HG03095 (cell line): ENCODE results near the gene ATP11A.
"Not testable (repeated sequence)": the region's sequence is repeated elsewhere in the genome, so short reads cannot be mapped to it uniquely, and the experiment has no call there.

Experiments used
- ATAC-seq: cut with Tn5 transposase; IDR thresholded peaks from one replicate; pipeline ENCODE4 v1.9.1; 2021; ENCODE audit warnings: moderate library complexity; ENCODE audit not compliant: unreplicated experiment

The ATP11A gene

DNA sequence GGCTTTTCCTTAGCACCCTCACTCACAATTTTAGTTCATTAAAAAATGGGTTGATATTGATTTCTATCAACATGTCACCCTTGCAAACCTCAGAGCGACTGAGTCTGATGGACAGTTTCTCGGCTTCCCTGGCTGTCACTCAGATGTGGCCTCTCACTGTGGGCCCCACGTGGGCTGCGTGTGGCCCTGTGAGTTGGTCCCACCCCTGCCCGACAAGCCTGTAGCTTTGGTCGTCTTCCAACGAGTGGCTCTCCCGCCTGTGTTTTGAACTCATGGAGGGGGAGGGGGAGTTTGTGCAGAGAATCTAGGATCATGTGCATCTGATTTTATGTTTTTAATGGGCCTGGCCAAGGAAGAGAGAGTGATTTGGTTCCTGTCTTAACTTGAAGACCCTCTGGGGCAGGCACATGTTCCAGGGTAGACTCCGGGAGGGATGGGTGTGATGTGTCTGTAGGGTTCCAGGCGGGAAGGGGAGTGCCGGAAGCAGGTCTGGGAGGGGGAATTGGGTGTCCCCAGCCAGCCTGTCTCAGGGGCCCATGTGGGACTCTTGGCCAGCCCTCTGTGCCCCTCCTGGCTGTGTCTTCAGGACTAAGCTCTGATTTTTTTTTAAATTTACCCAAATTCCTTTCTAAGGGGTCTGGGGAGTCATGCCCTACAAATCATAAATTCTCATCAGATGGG is 18.9 kb downstream of the ATP11A start:
- ATAC-seq: no peak

- not testable (repeated sequence) for ATAC-seq
Observed at GRCh38 chr13:112709316-112709715, 19.5 kb downstream of the ATP11A start.

DNA sequence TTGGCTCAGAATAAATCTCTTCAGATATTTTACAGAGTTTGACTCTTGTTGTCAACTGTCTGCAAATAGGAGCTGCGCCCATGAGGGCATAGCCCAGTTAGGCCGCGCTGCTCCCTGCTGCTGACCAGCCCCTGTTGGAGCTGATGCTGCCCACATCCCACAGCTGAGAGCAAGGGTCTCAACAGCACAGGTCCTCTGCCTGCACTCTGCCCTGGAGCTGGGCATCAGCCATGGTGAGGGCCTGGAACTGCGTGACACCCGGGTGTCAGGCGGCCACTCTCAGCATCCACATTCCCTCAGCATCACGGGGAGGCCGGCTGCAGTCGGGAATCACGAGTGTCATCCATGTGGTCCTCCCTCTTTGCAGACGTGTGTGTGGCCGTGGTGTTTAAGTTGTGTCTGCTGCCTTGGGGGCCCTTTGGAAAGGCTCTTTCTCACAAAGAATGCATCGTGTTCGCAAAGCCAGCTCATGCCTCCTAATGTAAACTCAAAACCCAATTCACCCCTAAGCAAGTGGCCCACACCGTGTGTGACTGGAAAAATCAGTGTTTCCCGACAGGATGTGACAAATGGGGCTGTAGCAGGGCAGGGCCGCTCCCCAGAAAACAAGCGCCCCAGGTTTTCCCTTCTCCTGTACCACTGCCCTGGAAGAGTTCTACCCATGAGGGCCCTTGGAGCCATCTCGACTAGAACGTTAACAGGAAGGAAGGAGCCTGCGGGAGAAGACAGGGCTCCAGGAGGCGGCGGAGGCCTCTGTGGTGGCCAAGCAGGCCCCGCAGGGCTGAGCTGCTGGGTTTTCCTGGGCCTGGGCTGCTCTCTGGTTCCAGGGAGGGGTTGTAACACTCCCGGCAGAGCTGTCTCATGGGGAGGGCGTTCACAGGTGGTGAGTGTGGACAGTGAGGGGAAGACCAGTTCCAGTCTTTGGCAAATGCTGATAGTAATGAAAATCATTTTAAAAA is 20.3 kb downstream of the ATP11A start:
- ATAC-seq: no peak

GRCh38 chr13:112710855-112711527 is 21.2 kb downstream of the ATP11A start:
- no peak for ATAC-seq

- ATAC-seq: no peak
Observed at GRCh38 chr13:112711528-112712265, 21.9 kb downstream of the ATP11A start.

- ATAC-seq: no peak
Observed at GRCh38 chr13:112712451-112713207, 22.8 kb downstream of the ATP11A start.

DNA sequence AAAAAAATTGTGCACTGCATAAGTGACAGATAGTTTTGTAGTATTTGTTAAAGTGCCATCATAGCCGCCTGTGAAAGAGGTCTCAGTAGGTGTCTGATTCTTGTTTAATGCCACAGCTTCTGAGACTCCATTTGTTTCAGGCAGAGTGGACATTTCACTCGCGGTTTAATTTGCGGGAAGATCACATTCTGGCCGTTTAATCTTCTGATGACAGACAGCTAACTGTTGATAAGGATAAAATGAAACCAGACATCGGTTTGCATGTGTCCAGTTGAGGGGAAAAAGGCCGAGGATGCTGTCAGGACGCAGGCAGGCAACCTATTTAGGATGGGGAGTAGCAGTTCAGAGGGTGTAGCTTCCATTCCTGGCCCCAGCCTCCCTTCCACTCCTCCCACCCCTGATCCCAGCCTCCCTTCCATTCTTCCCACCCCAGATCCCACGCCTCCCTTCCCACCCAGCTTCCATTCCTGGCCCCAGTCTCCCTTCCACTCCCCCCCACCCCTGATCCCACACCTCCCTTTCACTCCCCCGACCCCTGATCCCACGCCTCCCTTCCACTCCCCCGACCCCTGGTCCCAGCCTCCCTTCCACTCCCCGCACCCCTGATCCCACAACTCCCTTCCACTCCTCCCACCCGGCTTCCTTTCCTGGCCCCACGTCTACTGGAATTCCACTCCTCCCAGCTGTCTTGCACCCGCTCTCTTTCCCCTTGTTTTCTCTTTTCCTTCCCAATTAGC is 23.8 kb downstream of the ATP11A start:
- no peak for ATAC-seq

GRCh38 chr13:112714376-112715174 is 24.7 kb downstream of the ATP11A start:
- ATAC-seq: no peak

DNA sequence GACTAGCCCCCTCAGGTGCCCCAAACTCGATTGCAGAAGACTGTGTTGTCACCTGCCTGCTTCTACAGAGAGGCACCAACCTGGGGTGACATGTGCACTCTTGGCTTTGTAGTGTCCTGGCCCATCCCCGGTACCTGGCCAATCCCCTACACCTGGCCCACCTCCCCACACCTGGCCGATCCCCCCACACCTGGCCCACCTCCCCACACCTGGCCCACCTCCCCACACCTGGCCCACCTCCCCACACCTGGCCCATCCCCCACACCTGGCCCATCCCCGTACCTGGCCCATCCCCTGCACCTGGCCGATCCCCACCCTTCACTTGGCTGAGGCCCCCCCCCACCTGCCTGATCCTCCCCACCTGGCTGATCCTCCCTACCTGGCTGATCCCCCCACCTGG is 25.4 kb downstream of the ATP11A start:
- ATAC-seq: no peak

- ATAC-seq: no peak
Observed at GRCh38 chr13:112715715-112716460, 26.1 kb downstream of the ATP11A start.

DNA sequence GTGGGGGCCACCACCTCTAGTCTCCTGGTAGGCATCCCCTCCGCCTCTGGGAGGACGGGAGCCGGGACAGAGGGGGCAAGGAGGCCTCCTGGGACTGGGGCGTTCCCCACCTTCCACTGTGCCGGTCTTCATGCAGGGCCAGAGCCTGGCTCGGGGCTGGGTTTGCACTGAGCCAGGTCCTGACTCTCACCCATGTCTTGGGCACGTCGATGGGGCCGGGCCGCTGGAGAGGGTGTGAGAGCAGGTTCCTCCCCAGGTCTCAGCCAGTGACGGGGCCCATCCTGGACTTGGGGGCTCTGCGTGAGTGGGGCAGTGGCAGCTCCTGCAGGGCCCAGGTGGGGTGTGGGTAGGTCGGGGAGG is 26.6 kb downstream of the ATP11A start:
- ATAC-seq: no peak

DNA sequence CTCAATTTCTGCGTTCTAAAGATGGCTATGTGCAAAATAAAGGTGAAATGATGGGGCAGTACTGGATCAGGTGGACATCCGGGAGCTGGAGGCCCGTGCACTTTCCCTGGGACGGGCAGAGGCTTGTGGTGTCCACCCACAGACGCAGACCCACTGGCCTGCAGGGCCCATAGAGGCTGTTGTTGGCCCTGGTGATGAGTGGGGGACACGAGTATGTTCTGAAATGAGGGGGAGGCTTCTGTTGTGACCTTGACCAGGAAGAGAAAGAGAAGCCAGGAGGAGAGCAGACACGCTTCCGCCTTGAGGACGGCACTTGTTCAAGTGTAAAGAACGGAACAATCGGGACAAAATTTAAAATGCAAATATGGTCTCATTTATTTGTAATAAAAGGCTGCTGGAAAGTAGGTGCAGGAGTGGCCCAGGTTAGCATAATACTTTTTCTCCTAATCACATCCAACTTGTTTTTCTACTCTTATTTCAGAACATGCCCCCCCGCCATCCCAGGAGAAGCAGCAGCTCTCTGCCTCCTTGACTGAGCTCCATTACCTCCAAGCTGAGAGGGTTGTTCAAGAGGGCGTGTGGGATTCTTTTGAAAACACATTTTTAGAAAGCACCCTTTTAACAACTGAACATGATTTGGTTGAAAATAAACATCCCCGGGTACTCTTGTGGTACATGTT is 27.1 kb downstream of the ATP11A start:
- no peak for ATAC-seq

DNA sequence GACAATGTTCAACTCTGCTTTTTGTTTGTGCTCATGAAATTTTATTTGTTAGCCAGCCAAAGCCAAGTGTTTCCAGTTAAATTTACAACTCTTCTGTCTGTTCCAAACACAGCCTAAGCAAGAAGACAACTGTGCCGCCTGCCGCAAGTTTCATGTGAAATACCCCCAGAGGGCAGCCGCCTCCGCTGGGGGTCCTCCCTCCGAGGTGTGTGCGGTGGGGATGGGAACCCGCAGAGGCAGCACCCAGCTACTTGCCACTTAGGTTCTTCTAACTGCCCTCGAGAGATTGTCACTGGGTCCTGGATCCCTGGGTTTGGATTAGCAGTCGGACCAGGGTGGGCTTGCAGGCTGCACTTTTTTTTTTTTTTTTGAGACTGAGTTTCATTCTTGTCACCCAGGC is 28.5 kb downstream of the ATP11A start:
- no peak for ATAC-seq

GRCh38 chr13:112719016-112719415 is 29.2 kb downstream of the ATP11A start:
- no peak for ATAC-seq

- ATAC-seq: no peak
Observed at GRCh38 chr13:112719556-112719955, 29.7 kb downstream of the ATP11A start.

DNA sequence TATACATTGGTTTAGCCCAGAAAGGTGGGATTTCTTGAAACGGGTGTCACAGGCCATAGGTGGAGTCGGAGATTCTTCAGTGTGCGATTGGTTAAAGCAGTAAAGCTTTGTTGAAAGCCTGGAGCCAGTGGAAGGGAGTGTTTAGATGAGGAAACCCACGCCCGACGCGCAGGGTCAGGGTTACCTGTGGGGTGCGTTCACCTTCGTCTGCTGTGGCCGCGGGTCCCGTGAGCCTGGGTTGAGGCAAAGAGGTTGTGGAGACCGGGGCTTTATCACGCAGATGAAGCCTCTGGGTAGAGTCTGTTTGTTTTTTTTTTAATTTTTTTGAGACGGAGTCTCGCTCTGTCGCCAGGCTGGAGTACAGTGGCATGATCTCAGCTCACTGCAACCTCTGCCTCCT is 30.4 kb downstream of the ATP11A start:
- ATAC-seq: no peak

DNA sequence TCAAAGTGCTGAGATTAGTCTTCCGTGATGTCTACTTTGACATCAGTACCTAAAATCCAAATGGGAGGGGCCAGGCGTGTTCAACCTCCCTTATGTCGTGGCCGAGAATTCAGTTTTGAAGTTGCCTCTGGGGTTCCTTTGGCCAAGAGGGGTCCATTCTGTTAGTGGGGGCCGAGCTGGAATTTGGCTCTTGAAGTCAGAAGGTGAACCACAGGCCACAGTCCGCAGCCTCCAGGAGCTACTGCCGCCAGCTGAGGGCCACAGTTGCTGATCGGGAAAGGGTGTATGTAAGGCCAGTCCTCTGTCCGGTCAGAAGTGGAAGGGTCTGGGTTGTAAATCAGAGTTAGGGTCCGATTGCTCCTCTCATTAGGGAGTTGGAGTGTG is 31.0 kb downstream of the ATP11A start:
- ATAC-seq: no peak
